ENCODE results near the gene GPC6.

The GPC6 gene

GRCh38 chr13:94120878-94121277 lies 894.3 kb downstream of the GPC6 start:
- no peaks in the 10 kb centered on the region for H3K79me2 ChIP-seq (ENCODE audit: insufficient read depth, low read length)

GRCh38 chr13:94121686-94122085 lies 895.1 kb downstream of the GPC6 start:
- Histone ChIP-seq H3F3A (ENCODE audit: insufficient read depth) (no peaks in the 10 kb centered on the region), H2AFZ (ENCODE audit: low read depth, low read length, severe bottlenecking) (no peak overlapping the region), H3K79me2 (ENCODE audit: insufficient read depth, low read length) (no peaks in the 10 kb centered on the region), H3K36me3 (ENCODE audit: low read length) (no peaks in the 10 kb centered on the region), H4K20me1 (ENCODE audit: low read depth, low read length) (no peaks in the 10 kb centered on the region), H3K27me3 (ENCODE audit: low read length) (no peaks in the 10 kb centered on the region), H3K27ac (ENCODE audit: low read depth, low read length) (no peak overlapping the region), H3K4me2 (ENCODE audit: low read depth, low read length, poor library complexity, severe bottlenecking) (no peak overlapping the region), H3K9me2 (replicated peaks; ENCODE audit: insufficient read depth, low read length) (no peaks in the 10 kb centered on the region), H3K9ac (ENCODE audit: low read length) (no peak overlapping the region), H3K4me3 (ENCODE audit: insufficient read depth, low read length, poor library complexity, severe bottlenecking) (no peak overlapping the region), H3K9me3 (ENCODE audit: insufficient read depth, low read length) (no peaks in the 10 kb centered on the region)
- TF ChIP-seq CTCF (IDR thresholded peaks at IDR 0.05; ENCODE audit: insufficient read depth, low read length, poor library complexity, severe bottlenecking) (no peak), EZH2phosphoT487 (conservative IDR thresholded peaks at IDR 0.05; ENCODE audit: low read length) (no peak)

More at GRCh38 chr13:94120878-94121277, 894.3 kb downstream of the GPC6 start:
- Histone ChIP-seq H2AFZ (ENCODE audit: low read depth, low read length, severe bottlenecking) (no peak overlapping the region), H3K27me3 (ENCODE audit: low read length) (no peaks in the 10 kb centered on the region), H3K4me2 (ENCODE audit: low read depth, low read length, poor library complexity, severe bottlenecking) (no peak overlapping the region), H3K9me2 (replicated peaks; ENCODE audit: insufficient read depth, low read length) (no peaks in the 10 kb centered on the region), H3F3A (ENCODE audit: insufficient read depth) (no peaks in the 10 kb centered on the region), H3K27ac (ENCODE audit: low read depth, low read length) (no peak overlapping the region), H4K20me1 (ENCODE audit: low read depth, low read length) (no peaks in the 10 kb centered on the region), H3K9ac (ENCODE audit: low read length) (no peak overlapping the region), H3K9me3 (ENCODE audit: insufficient read depth, low read length) (no peaks in the 10 kb centered on the region), H3K36me3 (ENCODE audit: low read length) (no peaks in the 10 kb centered on the region), H3K4me3 (ENCODE audit: insufficient read depth, low read length, poor library complexity, severe bottlenecking) (no peak overlapping the region)
- no peak for TF ChIP-seq CTCF (IDR thresholded peaks at IDR 0.05; ENCODE audit: insufficient read depth, low read length, poor library complexity, severe bottlenecking)
- no peak for TF ChIP-seq EZH2phosphoT487 (conservative IDR thresholded peaks at IDR 0.05; ENCODE audit: low read length)

GRCh38 chr13:94122300-94122915 lies 895.8 kb downstream of the GPC6 start:
- H3K9me3 ChIP-seq (ENCODE audit: insufficient read depth, low read length): no peaks in the 10 kb centered on the region
- no peaks in the 10 kb centered on the region for H3K27me3 ChIP-seq (ENCODE audit: low read length)
- no peaks in the 10 kb centered on the region for H4K20me1 ChIP-seq (ENCODE audit: low read depth, low read length)
- no peak overlapping the region for H2AFZ ChIP-seq (ENCODE audit: low read depth, low read length, severe bottlenecking)
- no peak overlapping the region for H3K4me3 ChIP-seq (ENCODE audit: insufficient read depth, low read length, poor library complexity, severe bottlenecking)
- no peak overlapping the region for H3K4me2 ChIP-seq (ENCODE audit: low read depth, low read length, poor library complexity, severe bottlenecking)
- TF ChIP-seq CTCF (IDR thresholded peaks at IDR 0.05; ENCODE audit: insufficient read depth, low read length, poor library complexity, severe bottlenecking): no peak
- TF ChIP-seq EZH2phosphoT487 (conservative IDR thresholded peaks at IDR 0.05; ENCODE audit: low read length): no peak
- H3K9me2 ChIP-seq (replicated peaks; ENCODE audit: insufficient read depth, low read length): no peaks in the 10 kb centered on the region
- no peak overlapping the region for H3K9ac ChIP-seq (ENCODE audit: low read length)
- no peaks in the 10 kb centered on the region for H3K79me2 ChIP-seq (ENCODE audit: insufficient read depth, low read length)
- H3K36me3 ChIP-seq (ENCODE audit: low read length): no peaks in the 10 kb centered on the region
- H3K27ac ChIP-seq (ENCODE audit: low read depth, low read length): no peak overlapping the region
- H3F3A ChIP-seq (ENCODE audit: insufficient read depth): no peaks in the 10 kb centered on the region
